ENCODE data around the gene SDS.

The SDS gene

DNA sequence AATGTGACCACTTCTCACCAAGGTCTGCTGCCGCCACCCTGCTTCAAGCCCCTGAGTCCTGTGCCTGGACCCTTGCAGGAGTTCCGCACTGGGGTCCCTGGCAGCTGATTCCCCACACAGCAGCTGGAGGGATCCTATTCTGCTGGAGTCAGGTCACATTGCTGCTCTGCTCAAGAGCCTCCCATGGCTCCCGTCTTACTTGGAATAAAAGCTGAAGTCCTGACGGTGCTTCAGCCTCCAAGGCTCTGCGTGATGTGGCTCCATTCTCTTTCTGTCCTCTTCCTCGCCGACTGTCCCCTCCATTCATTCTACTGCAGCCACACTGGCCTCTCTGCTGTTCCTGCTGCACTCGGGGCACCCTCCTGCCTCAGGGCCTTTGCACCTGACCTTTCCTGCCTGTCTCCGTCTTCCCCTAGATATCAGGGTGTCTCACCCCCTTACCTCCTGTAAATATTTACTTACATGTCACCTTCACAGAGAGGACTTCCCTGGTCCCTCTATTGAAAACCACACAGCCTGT lies 10.9 kb upstream of the SDS start:
- Histone ChIP-seq H3K9ac (ENCODE audit: low read length) (no peak overlapping the region), H3K9me2 (ENCODE audit: low read depth, low read length) (no peaks in the 10 kb centered on the region), H3F3A (ENCODE audit: insufficient read depth, low read length) (no peaks in the 10 kb centered on the region), H4K20me1 (ENCODE audit: insufficient read depth, low read length) (no peaks in the 10 kb centered on the region), H3K79me2 (ENCODE audit: insufficient read depth, low read length) (no peaks in the 10 kb centered on the region), H3K9me3 (ENCODE audit: low read length) (no peaks in the 10 kb centered on the region), H3K4me2 (ENCODE audit: low read length) (no peak overlapping the region), H3K36me3 (ENCODE audit: insufficient read depth, low read length) (no peaks in the 10 kb centered on the region), H3K27me3 (ENCODE audit: insufficient read depth, low read length) (0 out of 2 replicates have a peak, but pooled peaks cover 4% of the 10 kb centered on the region), H3K4me1 (ENCODE audit: insufficient read depth, low read length, severe bottlenecking) (peaks cover 3% of the 10 kb centered on the region), H3K27ac (ENCODE audit: low read depth, low read length, poor library complexity, severe bottlenecking) (no peak overlapping the region), H2AFZ (ENCODE audit: low read length) (no peak overlapping the region), H3K4me3 (ENCODE audit: low read depth, low read length, poor library complexity, severe bottlenecking) (no peak overlapping the region)
- TF ChIP-seq CTCF (IDR thresholded peaks at IDR 0.05; ENCODE audit: low read length) (no peak), EZH2 (IDR thresholded peaks at IDR 0.05; ENCODE audit: borderline replicate concordance, low read length) (no peak)

DNA sequence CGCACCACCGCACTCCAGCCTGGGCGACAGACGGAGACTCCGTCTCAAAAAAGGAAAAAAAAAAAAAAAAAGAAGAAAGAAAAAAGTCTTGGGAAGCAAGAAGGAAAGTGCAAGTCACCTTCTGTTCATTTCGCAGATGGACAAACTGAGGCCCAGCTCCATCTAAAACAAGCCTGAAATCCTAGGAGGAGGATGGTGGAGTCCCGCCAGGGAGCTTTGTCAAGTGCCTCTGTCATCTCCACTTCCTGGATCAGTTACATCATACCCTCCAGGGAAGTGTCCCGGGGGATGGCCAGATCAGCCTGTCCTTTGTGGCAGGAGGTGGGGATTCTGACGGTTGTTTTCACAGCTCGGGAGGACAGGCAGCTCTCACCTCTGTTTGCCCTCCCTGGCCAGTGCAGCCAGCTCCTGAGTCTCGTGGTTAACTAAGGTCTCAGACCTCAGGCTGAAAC lies 9.8 kb upstream of the SDS start:
- Histone ChIP-seq H3F3A (ENCODE audit: insufficient read depth, low read length) (no peaks in the 10 kb centered on the region), H3K9ac (ENCODE audit: low read length) (no peak overlapping the region), H3K9me2 (ENCODE audit: low read depth, low read length) (no peaks in the 10 kb centered on the region), H3K27ac (ENCODE audit: low read depth, low read length, poor library complexity, severe bottlenecking) (no peak overlapping the region), H3K9me3 (ENCODE audit: low read length) (no peaks in the 10 kb centered on the region), H3K36me3 (ENCODE audit: insufficient read depth, low read length) (no peaks in the 10 kb centered on the region), H2AFZ (ENCODE audit: low read length) (no peak overlapping the region), H3K4me3 (ENCODE audit: low read depth, low read length, poor library complexity, severe bottlenecking) (no peak overlapping the region), H3K27me3 (ENCODE audit: insufficient read depth, low read length) (0 out of 2 replicates have a peak, but pooled peaks cover 4% of the 10 kb centered on the region), H3K4me1 (ENCODE audit: insufficient read depth, low read length, severe bottlenecking) (peaks cover 3% of the 10 kb centered on the region), H3K79me2 (ENCODE audit: insufficient read depth, low read length) (no peaks in the 10 kb centered on the region), H3K4me2 (ENCODE audit: low read length) (no peak overlapping the region), H4K20me1 (ENCODE audit: insufficient read depth, low read length) (no peaks in the 10 kb centered on the region)
- TF ChIP-seq EZH2 (IDR thresholded peaks at IDR 0.05; ENCODE audit: borderline replicate concordance, low read length) = no peak
- no peak for TF ChIP-seq CTCF (IDR thresholded peaks at IDR 0.05; ENCODE audit: low read length)

GRCh38 chr12:113409462-113410124 lies 5.9 kb upstream of the SDS start:
- Histone ChIP-seq H3K27ac (ENCODE audit: low read depth, low read length, poor library complexity, severe bottlenecking) (no peak overlapping the region), H3K4me2 (ENCODE audit: low read length) (no peak overlapping the region), H3K9ac (ENCODE audit: low read length) (no peak overlapping the region), H3K4me1 (ENCODE audit: insufficient read depth, low read length, severe bottlenecking) (no peaks in the 10 kb centered on the region), H3K79me2 (ENCODE audit: insufficient read depth, low read length) (no peaks in the 10 kb centered on the region), H3K27me3 (ENCODE audit: insufficient read depth, low read length) (0 out of 2 replicates have a peak, but pooled peaks cover 4% of the 10 kb centered on the region), H3K4me3 (ENCODE audit: low read depth, low read length, poor library complexity, severe bottlenecking) (no peak overlapping the region), H3K9me3 (ENCODE audit: low read length) (no peaks in the 10 kb centered on the region), H3K36me3 (ENCODE audit: insufficient read depth, low read length) (no peaks in the 10 kb centered on the region), H4K20me1 (ENCODE audit: insufficient read depth, low read length) (no peaks in the 10 kb centered on the region), H3K9me2 (ENCODE audit: low read depth, low read length) (no peaks in the 10 kb centered on the region), H2AFZ (ENCODE audit: low read length) (no peak overlapping the region), H3F3A (ENCODE audit: insufficient read depth, low read length) (no peaks in the 10 kb centered on the region)
- TF ChIP-seq EZH2 (IDR thresholded peaks at IDR 0.05; ENCODE audit: borderline replicate concordance, low read length) (no peak), CTCF (IDR thresholded peaks at IDR 0.05; ENCODE audit: low read length) (no peak)
